HepG2 (cell line): Measurements from ENCODE around the gene ADAMTS13. TPM values are rescaled to one million over a fixed set of nuclear protein-coding genes. Genes with fewer than 3 reads are reported as not detected.

Source experiments
- ATAC-seq: fragments of 200-7000 bp; cut with Tn5 transposase; 3 replicates; pipeline ENCODE4 v1.9.1; 2020; ENCODE audit warnings: mild to moderate bottlenecking, moderate library complexity
- BruUV-seq: library from RNA; stranded (reverse); fragments of 400-500 nt; replicated peaks from 2 replicates; lab custom pipeline; 2021; lab: Mats Ljungman, UMichigan
- CTCF ChIA-PET: fragments of 300-600 bp; formaldehyde crosslinking; extraction: SDS; loops from one replicate; lab custom pipeline; 2021; ENCODE audit warnings: low total read pairs, inconsistent platforms, low intra/inter-chr PET ratio; lab: Yijun Ruan, JAX
- POLR2A ChIA-PET: fragments of 350-600 bp; sonication (Branson Sonifier 250); formaldehyde crosslinking; loops from one replicate; lab custom pipeline; 2020; ENCODE audit warnings: antibody characterized with exemption, inconsistent platforms; lab: Yijun Ruan, JAX
- DNase-seq: peaks from one replicate; pipeline ENCODE4 v3.0.0-alpha.2; 2015; ENCODE audit warnings: low spot score
- FAIRE-seq: peaks from 3 replicates; lab custom pipeline; 2011; peaks lifted over from hg19 to GRCh38; lab: Jason Lieb, UNC
- H2AFZ ChIP-seq: one replicate; pipeline ENCODE4 v1.6.1; 2011; ENCODE audit warnings: low read length, inconsistent platforms
- H3K27ac ChIP-seq: fragments of 300-600 bp; 3 replicates; pipeline ENCODE4 v1.8.0; 2011; ENCODE audit warnings: mixed run types, mild to moderate bottlenecking, mixed read lengths, low read length, inconsistent platforms; ENCODE audit not compliant: insufficient read depth; ENCODE audit errors: extremely low read length
- H3K27me3 ChIP-seq, 2 experiments: fragments of 200-600 bp in 1 of 2; 2 replicates in 1 of 2; 3 replicates in 1 of 2; pipeline versions ENCODE4 v1.6.0 to v1.8.0; 2011; ENCODE audit warnings: low read length in 2 of 2, mild to moderate bottlenecking in 2 of 2, moderate library complexity in 2 of 2, inconsistent platforms in 1 of 2; ENCODE audit not compliant: insufficient read depth in 2 of 2, control insufficient read depth in 1 of 2
- H3K36me3 ChIP-seq, 2 experiments: fragments of 200-600 bp in 1 of 2; replicated peaks in 1 of 2; 2 replicates in 1 of 2; 3 replicates in 1 of 2; pipeline versions ENCODE4 v1.5.1 to v1.8.0; 2011; ENCODE audit warnings: low read length in 2 of 2, inconsistent platforms in 1 of 2; ENCODE audit not compliant: insufficient read depth in 2 of 2, control insufficient read depth in 1 of 2
- H3K4me1 ChIP-seq: 2 replicates; pipeline ENCODE4 v1.5.1; 2012; ENCODE audit warnings: low read length, inconsistent platforms; ENCODE audit not compliant: insufficient read depth
- H3K4me2 ChIP-seq: 2 replicates; pipeline ENCODE4 v1.6.0; 2011; ENCODE audit warnings: low read depth, low read length, inconsistent platforms
- H3K4me3 ChIP-seq, 3 experiments: fragments of 200-600 bp in 1 of 3; sonication (generic), shearing (Covaris generic) in 1 of 3; replicated peaks in 1 of 3; 2 replicates each; pipeline ENCODE4 v1.5.1; 2011 to 2016; ENCODE audit warnings: low read length in 3 of 3, inconsistent platforms in 2 of 3, low read depth in 2 of 3, mild to moderate bottlenecking in 2 of 3, control low read depth in 1 of 3, mixed read lengths in 1 of 3; ENCODE audit not compliant: insufficient read depth in 1 of 3
- H3K79me2 ChIP-seq: one replicate; pipeline ENCODE4 v1.6.1; 2011; ENCODE audit warnings: low read length, inconsistent platforms; ENCODE audit not compliant: insufficient read depth
- H3K9ac ChIP-seq: 2 replicates; pipeline ENCODE4 v1.6.0; 2011; ENCODE audit warnings: mild to moderate bottlenecking, low read depth, low read length, inconsistent platforms; ENCODE audit not compliant: insufficient read depth
- H3K9me3 ChIP-seq: 2 replicates; pipeline ENCODE4 v1.5.1; 2012; ENCODE audit warnings: mild to moderate bottlenecking, low read length
- H4K20me1 ChIP-seq: 2 replicates; pipeline ENCODE4 v1.6.0; 2011; ENCODE audit warnings: inconsistent platforms, mild to moderate bottlenecking, low read length, moderate library complexity; ENCODE audit not compliant: insufficient read depth
- ARID2 ChIP-seq: sonication (generic); formaldehyde crosslinking; IDR thresholded peaks from 2 replicates; pipeline ENCODE4 v1.8.1; 2022; ENCODE audit warnings: mild to moderate bottlenecking, missing genetic modification reagents, borderline replicate concordance
- ELF4 ChIP-seq: sonication (generic); formaldehyde crosslinking; IDR thresholded peaks from 2 replicates; pipeline ENCODE4 v1.5.0; 2020; ENCODE audit warnings: missing genetic modification reagents, mild to moderate bottlenecking, moderate library complexity, borderline replicate concordance
- GABPA ChIP-seq, 2 experiments: IDR thresholded peaks; 2 replicates each; pipeline ENCODE4 v1.6.1; 2011 to 2016; ENCODE audit warnings: low read depth in 2 of 2, low read length in 1 of 2, missing biosample characterization in 1 of 2, missing genetic modification characterization in 1 of 2
- KDM6A ChIP-seq: IDR thresholded peaks from 2 replicates; pipeline ENCODE4 v1.6.1; 2016; ENCODE audit warnings: low read depth
- MED1 ChIP-seq: sonication (generic); formaldehyde crosslinking; IDR thresholded peaks from 2 replicates; pipeline ENCODE4 v1.4.0; 2020; ENCODE audit warnings: missing genetic modification reagents
- MTA1 ChIP-seq: sonication (generic); formaldehyde crosslinking; IDR thresholded peaks from 2 replicates; pipeline ENCODE4 v1.4.0; 2020; ENCODE audit warnings: missing genetic modification reagents, mild to moderate bottlenecking, borderline replicate concordance
- NFIB ChIP-seq: sonication (generic); formaldehyde crosslinking; IDR thresholded peaks from 2 replicates; pipeline ENCODE4 v1.9.0; 2021; ENCODE audit warnings: missing genetic modification reagents, mild to moderate bottlenecking, borderline replicate concordance
- SNAPC2 ChIP-seq: sonication (generic); formaldehyde crosslinking; IDR thresholded peaks from 2 replicates; pipeline ENCODE4 v1.8.1; 2022; ENCODE audit warnings: mild to moderate bottlenecking, missing genetic modification reagents
- ZC3H4 ChIP-seq: sonication (generic); formaldehyde crosslinking; IDR thresholded peaks from 2 replicates; pipeline ENCODE4 v1.4.0; 2020; ENCODE audit warnings: missing genetic modification reagents, borderline replicate concordance
- ZNF3 ChIP-seq: IDR thresholded peaks from 2 replicates; pipeline ENCODE4 v1.7.0; 2017; ENCODE audit warnings: inconsistent platforms
- ZNF619 ChIP-seq: sonication (generic); formaldehyde crosslinking; IDR thresholded peaks from 2 replicates; pipeline ENCODE4 v1.4.0; 2020; ENCODE audit warnings: mild to moderate bottlenecking, missing genetic modification reagents
- ZNF790 ChIP-seq: sonication (generic); formaldehyde crosslinking; IDR thresholded peaks from 2 replicates; pipeline ENCODE4 v1.8.0; 2022; ENCODE audit warnings: missing genetic modification reagents, mild to moderate bottlenecking, borderline replicate concordance
- WGBS: methylation state at CpG from one replicate; pipeline ENCODE4 v1.1.6; 2017; ENCODE audit warnings: low lambda C conversion rate; 5-methylcytosine and 5-hydroxymethylcytosine counted together
- in situ Hi-C: cut with HindIII; loops from 2 replicates; pipeline ENCODE4 v1.10.0; 2017; ENCODE audit warnings: low pct_unique_long_range_greater_than_20kb; ENCODE audit not compliant: extremely low pct_ligation_motif_present
- intact Hi-C: fragments of 100-400 bp; cut with micrococcal nuclease; formaldehyde crosslinking; loops from one replicate; pipeline ENCODE4 v1.10.0; 2022; ENCODE audit not compliant: unreplicated experiment
- polyA plus RNA-seq, 8 experiments: library from polyadenylated mRNA; depleted of rRNA in 3 of 8; stranded (reverse) in 7 of 8; unstranded in 1 of 8; fragments of >200 nt; fragmentation: Illumina TruSeq in 4 of 8; extraction: Trizol in 4 of 8; gene quantifications; 2 replicates each; pipeline versions ENCODE4 v1.2.1 to v1.2.3, GENCODE V29; 2011 to 2016; ENCODE audit warnings: low read depth in 4 of 8, missing spikeins in 1 of 8, mixed read lengths in 1 of 8; ENCODE audit not compliant: insufficient read depth in 1 of 8
- total RNA-seq, 5 experiments: library from RNA; depleted of rRNA; stranded (reverse); fragments of >200 nt; fragmentation: Illumina TruSeq; extraction: Trizol; gene quantifications; 2 replicates each; pipeline ENCODE4 v1.2.3, GENCODE V29; 2016; ENCODE audit warnings: low read depth in 1 of 5
- TF ChIP-seq, protein P1 (sequence below), 2 experiments: fragments of 450-650 bp in 1 of 2; sonication (generic) in 1 of 2; formaldehyde crosslinking; IDR thresholded peaks; 2 replicates each; pipeline versions ENCODE4 v1.5.0 to v1.8.0; 2020 to 2022; ENCODE audit warnings: mild to moderate bottlenecking in 1 of 2, missing genetic modification reagents in 1 of 2
- TF ChIP-seq, protein P2 (sequence below): sonication (generic); formaldehyde crosslinking; IDR thresholded peaks from 2 replicates; pipeline ENCODE4 v1.4.0; 2020; ENCODE audit warnings: mild to moderate bottlenecking, missing genetic modification reagents, borderline replicate concordance
- TF ChIP-seq, protein P3 (sequence below): sonication (generic); formaldehyde crosslinking; conservative IDR thresholded peaks from 2 replicates; pipeline ENCODE4 v1.8.0; 2022; ENCODE audit warnings: missing genetic modification reagents

ADAMTS13 gene
- total and polyA plus RNA-seq, 2 of the 13 experiments (the other 11 are each of a cell fraction or from before 2014, with no cell fraction given), result 0.91 to 4.5 TPM

DNA sequence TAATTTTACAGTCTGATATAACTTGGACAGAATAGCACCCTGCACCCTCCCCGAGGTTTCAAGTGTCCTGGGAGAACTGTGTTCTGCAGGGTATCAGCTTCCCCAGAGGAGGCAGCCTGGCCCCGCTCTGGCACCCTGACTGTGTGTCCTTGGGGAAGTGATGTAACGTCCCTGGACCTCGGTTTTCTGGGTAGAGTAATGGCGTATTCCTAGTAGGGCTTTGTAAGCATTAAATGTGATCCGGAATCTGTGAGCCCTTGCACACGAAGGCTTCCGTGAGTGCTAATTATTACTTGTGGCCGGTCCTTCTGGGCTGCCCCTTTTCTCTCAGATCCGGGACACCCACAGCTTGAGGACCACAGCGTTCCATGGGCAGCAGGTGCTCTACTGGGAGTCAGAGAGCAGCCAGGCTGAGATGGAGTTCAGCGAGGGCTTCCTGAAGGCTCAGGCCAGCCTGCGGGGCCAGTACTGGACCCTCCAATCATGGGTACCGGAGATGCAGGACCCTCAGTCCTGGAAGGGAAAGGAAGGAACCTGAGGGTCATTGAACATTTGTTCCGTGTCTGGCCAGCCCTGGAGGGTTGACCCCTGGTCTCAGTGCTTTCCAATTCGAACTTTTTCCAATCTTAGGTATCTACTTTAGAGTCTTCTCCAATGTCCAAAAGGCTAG, 36.6 kb downstream of the ADAMTS13 start:
- in situ Hi-C loops (no loop called here), intact Hi-C loops (no loop called here)
- Histone ChIP-seq H3K27ac (peak overlapping the region; percentile 1), H3K4me3 (peak overlapping the region; percentile 51 to 89 (median 54)), H3K79me2 (peaks cover 14% of the 10 kb centered on the region), H3K4me1 (peaks cover 52% of the 10 kb centered on the region), H3K27me3 (no peaks in the 10 kb centered on the region; a peak in 1 of 5 replicates), H3K36me3 (peaks cover 4 to 5% of the 10 kb centered on the region in 2 experiments; a peak in 2 of 5 replicates), H4K20me1 (no peaks in the 10 kb centered on the region; the same call in 1 of the 2 replicates), H2AFZ (no peak overlapping the region), H3K4me2 (peak overlapping the region; percentile 84), H3K9ac (peak overlapping the region; percentile 30; the same call in 1 of the 2 replicates), H3K9me3 (no peaks in the 10 kb centered on the region)
- no TSS peak for BruUV-seq
- peak; percentile 41 for DNase-seq
- 45% methylated on average over 11 of the region's 16 CpGs for WGBS
- ChIA-PET POLR2A (interaction anchor here (0.7 to 3.2 kb wide), 30 partner anchors 9 to 428 kb away, joined by 3 to 50 read pairs (median 5); partner anchors contain the start of genes ADAMTS13, GTF3C5, MED22 and REXO4), CTCF (no interaction called here)
- ATAC-seq, result 0 out of 3 replicates have a peak, but pooled peaks have one; percentile 3
- FAIRE-seq, result peak; percentile 47
- TF ChIP-seq, protein P1, sequence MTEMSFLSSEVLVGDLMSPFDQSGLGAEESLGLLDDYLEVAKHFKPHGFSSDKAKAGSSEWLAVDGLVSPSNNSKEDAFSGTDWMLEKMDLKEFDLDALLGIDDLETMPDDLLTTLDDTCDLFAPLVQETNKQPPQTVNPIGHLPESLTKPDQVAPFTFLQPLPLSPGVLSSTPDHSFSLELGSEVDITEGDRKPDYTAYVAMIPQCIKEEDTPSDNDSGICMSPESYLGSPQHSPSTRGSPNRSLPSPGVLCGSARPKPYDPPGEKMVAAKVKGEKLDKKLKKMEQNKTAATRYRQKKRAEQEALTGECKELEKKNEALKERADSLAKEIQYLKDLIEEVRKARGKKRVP (CRISPR knock-in tag; IDR thresholded peaks at IDR 0.05), result peak in 1 of 2 experiments; percentile 58; a peak in 1 of 4 replicates
- no peak for TF ChIP-seq ZNF3 (CRISPR knock-in tag)
- no peak for TF ChIP-seq MTA1 (CRISPR knock-in tag)
- TF ChIP-seq ZNF619 (CRISPR knock-in tag), result no peak
- TF ChIP-seq, protein P2, sequence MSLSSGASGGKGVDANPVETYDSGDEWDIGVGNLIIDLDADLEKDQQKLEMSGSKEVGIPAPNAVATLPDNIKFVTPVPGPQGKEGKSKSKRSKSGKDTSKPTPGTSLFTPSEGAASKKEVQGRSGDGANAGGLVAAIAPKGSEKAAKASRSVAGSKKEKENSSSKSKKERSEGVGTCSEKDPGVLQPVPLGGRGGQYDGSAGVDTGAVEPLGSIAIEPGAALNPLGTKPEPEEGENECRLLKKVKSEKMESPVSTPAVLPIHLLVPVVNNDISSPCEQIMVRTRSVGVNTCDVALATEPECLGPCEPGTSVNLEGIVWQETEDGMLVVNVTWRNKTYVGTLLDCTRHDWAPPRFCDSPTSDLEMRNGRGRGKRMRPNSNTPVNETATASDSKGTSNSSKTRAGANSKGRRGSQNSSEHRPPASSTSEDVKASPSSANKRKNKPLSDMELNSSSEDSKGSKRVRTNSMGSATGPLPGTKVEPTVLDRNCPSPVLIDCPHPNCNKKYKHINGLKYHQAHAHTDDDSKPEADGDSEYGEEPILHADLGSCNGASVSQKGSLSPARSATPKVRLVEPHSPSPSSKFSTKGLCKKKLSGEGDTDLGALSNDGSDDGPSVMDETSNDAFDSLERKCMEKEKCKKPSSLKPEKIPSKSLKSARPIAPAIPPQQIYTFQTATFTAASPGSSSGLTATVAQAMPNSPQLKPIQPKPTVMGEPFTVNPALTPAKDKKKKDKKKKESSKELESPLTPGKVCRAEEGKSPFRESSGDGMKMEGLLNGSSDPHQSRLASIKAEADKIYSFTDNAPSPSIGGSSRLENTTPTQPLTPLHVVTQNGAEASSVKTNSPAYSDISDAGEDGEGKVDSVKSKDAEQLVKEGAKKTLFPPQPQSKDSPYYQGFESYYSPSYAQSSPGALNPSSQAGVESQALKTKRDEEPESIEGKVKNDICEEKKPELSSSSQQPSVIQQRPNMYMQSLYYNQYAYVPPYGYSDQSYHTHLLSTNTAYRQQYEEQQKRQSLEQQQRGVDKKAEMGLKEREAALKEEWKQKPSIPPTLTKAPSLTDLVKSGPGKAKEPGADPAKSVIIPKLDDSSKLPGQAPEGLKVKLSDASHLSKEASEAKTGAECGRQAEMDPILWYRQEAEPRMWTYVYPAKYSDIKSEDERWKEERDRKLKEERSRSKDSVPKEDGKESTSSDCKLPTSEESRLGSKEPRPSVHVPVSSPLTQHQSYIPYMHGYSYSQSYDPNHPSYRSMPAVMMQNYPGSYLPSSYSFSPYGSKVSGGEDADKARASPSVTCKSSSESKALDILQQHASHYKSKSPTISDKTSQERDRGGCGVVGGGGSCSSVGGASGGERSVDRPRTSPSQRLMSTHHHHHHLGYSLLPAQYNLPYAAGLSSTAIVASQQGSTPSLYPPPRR (CRISPR knock-in tag), result 0 out of 2 replicates have a peak, but pooled peaks have one; percentile 13
- TF ChIP-seq ZC3H4, result no peak
- no peak for TF ChIP-seq ARID2 (CRISPR knock-in tag)
- TF ChIP-seq SNAPC2 (CRISPR knock-in tag), result 0 out of 2 replicates have a peak, but pooled peaks have one; percentile 60
- TF ChIP-seq, protein P3, sequence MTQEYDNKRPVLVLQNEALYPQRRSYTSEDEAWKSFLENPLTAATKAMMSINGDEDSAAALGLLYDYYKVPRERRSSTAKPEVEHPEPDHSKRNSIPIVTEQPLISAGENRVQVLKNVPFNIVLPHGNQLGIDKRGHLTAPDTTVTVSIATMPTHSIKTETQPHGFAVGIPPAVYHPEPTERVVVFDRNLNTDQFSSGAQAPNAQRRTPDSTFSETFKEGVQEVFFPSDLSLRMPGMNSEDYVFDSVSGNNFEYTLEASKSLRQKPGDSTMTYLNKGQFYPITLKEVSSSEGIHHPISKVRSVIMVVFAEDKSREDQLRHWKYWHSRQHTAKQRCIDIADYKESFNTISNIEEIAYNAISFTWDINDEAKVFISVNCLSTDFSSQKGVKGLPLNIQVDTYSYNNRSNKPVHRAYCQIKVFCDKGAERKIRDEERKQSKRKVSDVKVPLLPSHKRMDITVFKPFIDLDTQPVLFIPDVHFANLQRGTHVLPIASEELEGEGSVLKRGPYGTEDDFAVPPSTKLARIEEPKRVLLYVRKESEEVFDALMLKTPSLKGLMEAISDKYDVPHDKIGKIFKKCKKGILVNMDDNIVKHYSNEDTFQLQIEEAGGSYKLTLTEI (CRISPR knock-in tag), result no peak
- TF ChIP-seq MED1 (CRISPR knock-in tag), result peak; percentile 24; the same call in 1 of the 2 replicates
- TF ChIP-seq GABPA (IDR thresholded peaks at IDR 0.05; ENCODE audit: low read depth, low read length), result no peak
- TF ChIP-seq GABPA (CRISPR knock-in tag; IDR thresholded peaks at IDR 0.05; ENCODE audit: low read depth), result 0 out of 2 replicates have a peak, but pooled peaks have one; percentile 13
- TF ChIP-seq NFIB (CRISPR knock-in tag), result no peak
- no peak for TF ChIP-seq ZNF790 (CRISPR knock-in tag)
- TF ChIP-seq KDM6A (CRISPR knock-in tag), result no peak
- no peak for TF ChIP-seq ELF4 (CRISPR knock-in tag)
